Cortex of kidney (tissue), 1 donor: ENCODE measurements around the gene CLIC6.
"Not testable (repeated sequence)": the region's sequence is repeated elsewhere in the genome, so short reads cannot be mapped to it uniquely, and the experiment has no call there.

Experiments
- DNase-seq: peaks from one replicate; lab custom pipeline; 2025; lab: John Stamatoyannopoulos, UW

The CLIC6 gene

GRCh38 chr21:34653522-34653921, 15.3 kb upstream of the CLIC6 start:
- DNase-seq, result no peak

- DNase-seq, result no peak
Measured at GRCh38 chr21:34661848-34662247, 6.9 kb upstream of the CLIC6 start.

GRCh38 chr21:34667761-34668160, 1.0 kb upstream of the CLIC6 start:
- DNase-seq, result no peak

GRCh38 chr21:34669149-34669879, 520 bp downstream of the CLIC6 start:
- DNase-seq, result no peak

GRCh38 chr21:34669880-34670219, 1.1 kb downstream of the CLIC6 start:
- DNase-seq, result not testable (repeated sequence)

- DNase-seq, result no peak
Measured at GRCh38 chr21:34670220-34670961, 1.6 kb downstream of the CLIC6 start.

GRCh38 chr21:34670962-34671348, 2.2 kb downstream of the CLIC6 start:
- no peak for DNase-seq

- DNase-seq, result no peak
Measured at GRCh38 chr21:34671462-34671861, 2.7 kb downstream of the CLIC6 start.

GRCh38 chr21:34671891-34672290, 3.1 kb downstream of the CLIC6 start:
- no peak for DNase-seq

- DNase-seq, result no peak
Measured at GRCh38 chr21:34673006-34673405, 4.2 kb downstream of the CLIC6 start.

GRCh38 chr21:34674468-34674867, 5.7 kb downstream of the CLIC6 start:
- DNase-seq, result no peak

GRCh38 chr21:34675871-34676270, 7.1 kb downstream of the CLIC6 start:
- DNase-seq, result no peak

- DNase-seq, result no peak
Measured at GRCh38 chr21:34679051-34679450, 10.3 kb downstream of the CLIC6 start.

- no peak for DNase-seq
Measured at GRCh38 chr21:34684174-34684876, 15.5 kb downstream of the CLIC6 start.

GRCh38 chr21:34687065-34687464, 18.3 kb downstream of the CLIC6 start:
- no peak for DNase-seq

- no peak for DNase-seq
Measured at GRCh38 chr21:34687745-34688144, 19.0 kb downstream of the CLIC6 start.

GRCh38 chr21:34688145-34688544, 19.4 kb downstream of the CLIC6 start:
- DNase-seq, result no peak

GRCh38 chr21:34688715-34689114, 19.9 kb downstream of the CLIC6 start:
- DNase-seq, result no peak

GRCh38 chr21:34690041-34690792, 21.4 kb downstream of the CLIC6 start:
- no peak for DNase-seq

- DNase-seq, result no peak
Measured at GRCh38 chr21:34690793-34691175, 22.0 kb downstream of the CLIC6 start.

- no peak for DNase-seq
Measured at GRCh38 chr21:34691390-34692032, 22.7 kb downstream of the CLIC6 start.
